Lower leg skin (tissue), 4 donors: Measurements from ENCODE around the gene RCOR2. TPM values are rescaled to one million over a fixed set of nuclear protein-coding genes. Genes with fewer than 3 reads are reported as not detected.

Experiments used
- DNase-seq, 2 donors: peaks; one replicate each; pipeline ENCODE4 v3.0.0-alpha.2; 2019; ENCODE audit warnings: low spot score in 2 of 2
- H3K4me3 ChIP-seq: fragments of 200-600 bp; sonication (generic); 2 replicates; pipeline ENCODE4 v1.5.1; 2017; ENCODE audit warnings: mild to moderate bottlenecking, low read depth; ENCODE audit not compliant: poor library complexity, severe bottlenecking
- POLR2A ChIP-seq, 2 donors: fragments of 450-650 bp; IDR thresholded peaks; one replicate each; pipeline ENCODE4 v1.6.1; 2016 to 2017; ENCODE audit warnings: antibody characterized with exemption in 2 of 2, mild to moderate bottlenecking in 1 of 2, moderate library complexity in 1 of 2
- WGBS, 2 donors: methylation state at CpG; one replicate each; pipeline ENCODE4 v1.1.5; 2018; 5-methylcytosine and 5-hydroxymethylcytosine counted together
- intact Hi-C: fragments of 100-400 bp; cut with DNase I; formaldehyde crosslinking; loops from one replicate; pipeline ENCODE4 v1.15.0; 2023; ENCODE audit warnings: low total_unique reads
- total RNA-seq, 4 donors: library from RNA; depleted of rRNA; stranded (reverse); fragments of >200 nt; gene quantifications; one replicate each; pipeline ENCODE4 v1.1.0, GENCODE V29; 2016
- TF ChIP-seq, protein P1 (sequence below), 3 donors: fragments of 450-650 bp; IDR thresholded peaks; one replicate each; pipeline ENCODE4 v1.5.1; 2016; ENCODE audit warnings: antibody characterized with exemption in 3 of 3, mild to moderate bottlenecking in 3 of 3, moderate library complexity in 2 of 3

RCOR2 gene
- total RNA-seq, 4 donors from 2014 or later = 0.16 TPM; not detected in 3

DNA sequence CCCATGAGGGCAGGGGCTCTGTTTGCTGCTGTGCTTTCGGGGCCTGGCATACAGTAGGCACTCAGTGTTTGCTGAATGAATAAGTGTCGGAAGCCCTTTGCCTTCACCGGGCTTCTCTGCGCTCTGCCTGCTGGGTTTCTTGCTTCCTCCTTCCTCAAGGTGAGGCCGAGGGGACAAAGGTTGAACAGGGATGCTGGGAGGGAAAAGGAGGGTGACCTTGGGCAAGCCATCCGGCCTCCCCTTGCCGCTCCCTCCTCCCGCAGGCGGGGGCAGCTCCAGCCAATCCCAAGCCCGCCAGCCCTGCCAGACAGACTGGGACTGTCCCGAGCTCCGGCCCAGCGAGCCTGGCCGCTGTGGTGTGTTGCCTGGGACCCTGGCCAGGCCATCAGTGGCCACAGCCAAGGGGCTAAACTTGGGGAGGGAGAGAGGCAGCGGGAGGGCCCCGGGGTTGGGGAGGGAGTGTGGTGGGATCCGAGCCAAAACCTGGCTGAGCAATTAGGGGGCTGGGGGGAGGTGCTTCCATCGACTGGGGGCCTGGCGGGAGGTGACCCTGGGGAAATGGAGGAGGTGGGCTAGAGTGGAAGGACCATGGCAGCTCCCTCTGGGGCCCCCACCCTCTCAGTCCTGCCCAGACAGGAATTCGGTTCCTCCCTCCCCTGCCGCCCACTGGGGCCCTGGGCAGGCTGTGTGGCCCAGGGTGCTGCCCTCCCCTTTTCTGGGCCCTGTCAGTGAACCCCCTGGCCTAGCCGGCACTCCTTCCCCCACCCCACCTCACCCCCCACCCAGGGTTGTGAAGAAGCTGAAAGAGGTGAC is 3.4 kb upstream of the RCOR2 start:
- no peak overlapping the region for H3K4me3 ChIP-seq
- 54 to 57% methylated on average over 21 to 22 of the region's 22 CpGs for WGBS, 2 donors
- intact Hi-C loops = no loop called here
- TF ChIP-seq, protein P1, sequence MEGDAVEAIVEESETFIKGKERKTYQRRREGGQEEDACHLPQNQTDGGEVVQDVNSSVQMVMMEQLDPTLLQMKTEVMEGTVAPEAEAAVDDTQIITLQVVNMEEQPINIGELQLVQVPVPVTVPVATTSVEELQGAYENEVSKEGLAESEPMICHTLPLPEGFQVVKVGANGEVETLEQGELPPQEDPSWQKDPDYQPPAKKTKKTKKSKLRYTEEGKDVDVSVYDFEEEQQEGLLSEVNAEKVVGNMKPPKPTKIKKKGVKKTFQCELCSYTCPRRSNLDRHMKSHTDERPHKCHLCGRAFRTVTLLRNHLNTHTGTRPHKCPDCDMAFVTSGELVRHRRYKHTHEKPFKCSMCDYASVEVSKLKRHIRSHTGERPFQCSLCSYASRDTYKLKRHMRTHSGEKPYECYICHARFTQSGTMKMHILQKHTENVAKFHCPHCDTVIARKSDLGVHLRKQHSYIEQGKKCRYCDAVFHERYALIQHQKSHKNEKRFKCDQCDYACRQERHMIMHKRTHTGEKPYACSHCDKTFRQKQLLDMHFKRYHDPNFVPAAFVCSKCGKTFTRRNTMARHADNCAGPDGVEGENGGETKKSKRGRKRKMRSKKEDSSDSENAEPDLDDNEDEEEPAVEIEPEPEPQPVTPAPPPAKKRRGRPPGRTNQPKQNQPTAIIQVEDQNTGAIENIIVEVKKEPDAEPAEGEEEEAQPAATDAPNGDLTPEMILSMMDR (IDR thresholded peaks at IDR 0.05) = no peak
- TF ChIP-seq POLR2A (IDR thresholded peaks at IDR 0.05) = no peak
- DNase-seq = no peak

DNA sequence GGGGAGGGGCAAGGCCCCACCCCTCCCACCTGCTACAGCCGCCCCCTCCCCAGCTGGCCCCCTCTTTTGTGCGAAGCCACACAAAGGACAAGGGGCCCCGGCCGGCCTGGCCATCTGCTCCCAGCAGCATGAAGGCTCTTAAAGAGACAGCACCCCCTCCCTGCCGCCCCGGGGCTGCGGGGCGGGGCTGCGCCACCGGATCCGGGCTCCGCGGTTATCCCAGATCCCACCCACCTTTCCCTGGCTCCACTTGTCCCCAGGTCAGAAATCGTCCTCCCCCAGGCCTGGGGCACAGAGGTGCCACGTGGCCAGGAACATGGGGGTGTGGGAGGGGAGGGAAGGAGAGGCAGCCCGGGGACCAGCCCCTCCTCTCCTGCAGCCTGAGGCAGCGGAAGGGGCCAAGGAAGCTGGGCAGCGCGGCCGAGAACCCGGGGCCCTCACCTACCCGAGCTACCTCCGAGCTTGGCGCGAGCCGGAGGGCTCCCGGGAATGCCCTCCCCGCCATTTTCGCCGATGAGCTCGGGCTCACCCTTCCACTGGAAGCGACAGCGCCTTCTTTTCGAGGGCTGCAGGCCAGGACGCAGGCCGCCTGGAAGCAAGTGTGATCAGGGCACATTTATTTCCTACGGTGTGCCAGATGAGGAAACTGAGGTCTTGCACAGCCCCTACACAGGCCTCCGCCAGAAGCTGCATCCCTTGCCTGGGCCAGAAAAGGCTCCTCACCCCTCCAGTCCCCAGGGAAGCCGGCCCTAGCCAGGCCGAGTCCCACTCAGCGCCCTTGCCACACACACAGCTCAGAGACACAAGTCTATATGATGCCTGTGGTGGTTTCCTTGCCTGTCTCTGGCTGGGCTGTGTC is 2.5 kb upstream of the RCOR2 start:
- TF ChIP-seq POLR2A (IDR thresholded peaks at IDR 0.05) = no peak
- TF ChIP-seq, protein P1 (IDR thresholded peaks at IDR 0.05) = no peak
- DNase-seq = no peak
- intact Hi-C loops = no loop called here
- H3K4me3 ChIP-seq = no peak overlapping the region
- WGBS, 2 donors = 13 to 19% methylated on average over 20 to 40 of the region's 41 CpGs

DNA sequence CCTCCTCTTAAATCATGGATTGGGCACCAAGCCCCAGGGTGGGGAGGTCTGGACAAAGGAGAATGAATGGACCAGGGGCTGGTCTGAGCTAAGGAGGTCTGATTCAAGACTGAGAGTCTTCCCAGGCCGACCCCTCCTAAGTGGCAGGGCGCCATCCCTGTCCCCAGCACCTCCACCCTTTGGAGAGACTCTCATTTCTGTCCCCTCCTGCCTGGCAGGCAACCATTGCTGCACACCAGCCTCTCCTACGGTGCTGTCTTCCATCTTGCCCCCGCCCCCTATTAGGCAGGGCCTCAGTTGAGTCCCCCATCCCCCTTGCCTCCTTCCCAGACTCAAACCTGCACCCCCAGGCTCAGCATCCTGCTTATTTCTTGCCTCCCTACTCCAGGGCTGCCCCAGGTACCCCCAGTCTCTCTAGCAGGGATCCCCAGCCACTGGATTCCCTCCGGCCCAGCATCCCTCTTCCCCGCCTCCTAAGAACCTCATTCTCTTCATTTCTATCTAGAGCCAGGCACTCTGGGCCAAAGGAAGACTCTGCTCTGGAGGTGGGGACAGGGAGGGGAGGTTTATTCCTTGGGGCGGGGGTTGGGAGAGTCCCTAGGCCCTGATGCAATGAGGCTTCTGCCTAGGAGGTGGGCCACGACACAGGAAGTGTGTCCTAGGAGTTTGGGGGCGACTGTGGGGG is 1.7 kb upstream of the RCOR2 start:
- H3K4me3 ChIP-seq = no peak overlapping the region
- 31 to 40% methylated on average over 8 to 9 of the region's 9 CpGs for WGBS, 2 donors
- intact Hi-C loops = no loop called here
- TF ChIP-seq POLR2A (IDR thresholded peaks at IDR 0.05) = no peak
- TF ChIP-seq, protein P1 (IDR thresholded peaks at IDR 0.05) = no peak
- DNase-seq = no peak

DNA sequence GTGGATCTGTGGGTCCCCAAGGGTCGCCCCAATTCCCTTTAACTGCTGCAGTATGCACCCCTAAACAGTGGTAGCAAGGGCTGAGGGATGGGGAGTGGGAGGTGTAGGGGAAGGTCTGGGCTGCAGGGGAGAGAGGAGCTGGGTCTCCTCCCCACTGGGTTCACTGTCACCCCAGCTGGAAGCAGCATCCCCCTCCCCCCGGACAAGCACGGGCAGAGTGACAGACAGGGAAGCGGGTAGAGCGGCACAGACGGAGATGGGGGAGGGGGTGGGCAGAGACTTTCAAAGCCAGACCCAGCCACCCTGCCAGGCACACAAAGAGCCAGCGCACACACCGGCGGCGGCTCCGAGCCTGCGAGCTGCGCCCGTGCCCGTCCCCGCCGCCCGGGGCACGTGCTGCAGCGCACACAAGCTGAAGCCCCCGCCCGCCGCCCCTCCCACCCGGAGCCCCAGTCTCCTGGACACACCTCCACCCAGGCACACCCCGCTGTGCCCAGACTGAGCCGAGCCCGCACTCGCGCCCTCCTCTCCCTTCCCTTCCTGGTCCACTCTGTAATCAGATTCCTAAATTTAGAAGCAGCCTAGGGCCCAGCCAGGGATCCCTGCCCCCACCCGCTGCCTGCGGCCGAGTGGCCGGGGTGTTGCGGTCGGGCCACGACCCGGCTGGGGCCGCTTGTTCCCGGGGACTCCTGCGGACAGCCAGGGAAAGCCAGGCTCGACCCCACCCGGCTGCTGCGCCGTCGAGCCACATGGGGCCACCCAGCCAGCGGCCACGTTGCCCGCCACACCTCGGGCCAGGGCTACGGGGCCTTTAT is 935 bp upstream of the RCOR2 start:
- no peak for DNase-seq
- peak overlapping the region; percentile 5 for H3K4me3 ChIP-seq
- intact Hi-C loops = no loop called here
- WGBS, 2 donors = 0 to 2% methylated on average over 23 to 47 of the region's 50 CpGs
- no peak for TF ChIP-seq POLR2A (IDR thresholded peaks at IDR 0.05)
- TF ChIP-seq, protein P1 (IDR thresholded peaks at IDR 0.05) = no peak
